T-helper 1 cell (primary cell): ENCODE data around the gene CMTR2.
"Not testable (repeated sequence)": the region's sequence is repeated elsewhere in the genome, so short reads cannot be mapped to it uniquely, and the experiment has no call there.

ENCODE experiments used
- DNase-seq, 5 donors: peaks; one replicate each; pipeline ENCODE4 v3.0.0-alpha.2; 2012 to 2020
- total RNA-seq, 4 donors: gene quantifications; one replicate each; lab custom pipeline; 2026; lab: John Stamatoyannopoulos, UW

Gene CMTR2
- total RNA-seq, result 12.0 to 32.5 (median 22.4) reads per million in 4 donors

GRCh38 chr16:71288890-71289731 lies at the start of gene CMTR2:
Gene CMTR2, minus strand, starts transcription at chr16:71289402. Its CDS starts 3,482 bp downstream, at chr16:71285920.
- peak; percentile 71 to 96 (median 76) for DNase-seq

DNA sequence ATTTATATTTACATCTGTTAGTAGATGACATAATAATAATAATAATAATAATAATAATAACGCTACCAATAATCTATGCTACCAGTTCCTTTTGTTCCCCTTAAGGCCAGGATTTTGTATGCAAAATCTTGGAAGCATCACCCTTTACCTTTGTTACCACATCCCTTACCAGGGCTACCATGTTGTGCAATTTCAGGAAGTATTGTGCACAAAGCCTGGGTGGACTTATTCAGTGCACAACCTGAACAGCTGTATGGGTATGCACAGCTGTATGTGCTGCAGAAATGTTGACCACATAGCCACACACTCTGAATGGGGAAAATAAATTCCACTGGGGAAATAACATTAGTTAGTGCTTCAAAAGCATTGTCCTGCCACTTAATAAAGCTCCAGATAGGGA lies 49.4 kb upstream of the CMTR2 start:
- no peak for DNase-seq

- DNase-seq, result no peak
Measured at GRCh38 chr16:71338193-71338592, 49.0 kb upstream of the CMTR2 start.

- DNase-seq, result no peak
Measured at GRCh38 chr16:71337631-71338030, 48.4 kb upstream of the CMTR2 start.

DNA sequence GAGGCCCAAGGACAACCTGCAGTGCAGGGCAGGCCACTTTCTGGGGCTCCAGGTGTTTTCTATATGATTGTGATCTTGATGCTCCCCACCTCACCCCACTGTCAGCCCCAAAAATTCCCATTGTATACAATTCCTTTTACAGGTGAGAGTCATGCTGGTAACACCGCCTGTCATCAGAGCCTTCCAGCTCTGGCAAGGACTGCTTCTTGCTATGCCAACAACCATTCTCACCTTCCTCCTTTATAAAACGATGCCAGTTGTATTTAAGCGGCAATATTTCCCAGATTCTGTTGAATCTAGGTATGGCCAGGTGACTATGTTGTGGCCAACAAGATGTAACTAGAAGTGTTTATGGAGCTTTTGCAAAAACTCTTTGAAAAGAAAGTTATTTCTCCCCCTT lies 38.9 kb upstream of the CMTR2 start:
- DNase-seq, result no peak

DNA sequence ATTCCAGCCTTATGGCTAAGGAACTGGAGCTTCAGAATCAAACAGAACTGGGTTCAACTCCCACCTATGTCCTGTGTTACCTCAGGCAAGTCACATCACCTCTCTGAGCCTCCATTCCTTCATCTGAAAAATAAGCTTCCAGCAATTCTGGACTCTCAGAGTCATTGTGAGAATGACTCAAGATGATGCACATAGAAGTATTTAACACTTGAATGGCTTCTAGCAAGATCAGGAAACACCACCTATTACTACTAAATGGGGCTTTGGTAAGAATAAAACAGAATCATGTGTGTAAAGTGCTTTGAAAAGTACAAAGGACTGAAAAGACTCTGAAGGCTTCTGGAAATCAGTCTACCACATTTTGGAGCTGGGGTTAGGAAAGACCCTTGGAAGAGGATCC lies 38.5 kb upstream of the CMTR2 start:
- no peak for DNase-seq

- DNase-seq, result no peak
Measured at GRCh38 chr16:71319999-71320398, 30.8 kb upstream of the CMTR2 start.

- DNase-seq, result no peak
Measured at GRCh38 chr16:71315269-71315668, 26.1 kb upstream of the CMTR2 start.

DNA sequence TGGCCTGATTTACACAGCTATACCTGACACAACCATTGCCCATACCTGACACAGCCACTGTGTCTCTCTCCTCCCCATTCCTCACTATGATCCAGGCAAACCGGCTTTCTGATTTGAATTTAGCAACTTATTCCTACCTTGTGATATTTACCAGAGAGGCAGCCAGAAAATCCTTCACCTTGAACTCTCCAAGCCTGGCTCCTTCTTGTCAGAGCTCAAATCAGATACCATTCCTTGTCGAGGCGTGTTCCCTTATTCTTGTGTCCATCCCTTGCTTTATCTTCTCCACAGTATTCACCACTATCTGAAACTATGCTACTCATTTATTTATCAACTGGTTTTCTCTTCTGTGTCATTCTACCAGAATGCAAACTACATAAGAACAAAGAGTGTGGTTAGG lies 24.4 kb upstream of the CMTR2 start:
- not testable (repeated sequence) for DNase-seq

GRCh38 chr16:71311553-71312158 lies 22.5 kb upstream of the CMTR2 start:
- DNase-seq, result peak in 1 of 5 donors; percentile 7

- DNase-seq, result no peak
Measured at GRCh38 chr16:71303938-71304337, 14.7 kb upstream of the CMTR2 start.

- DNase-seq, result no peak
Measured at GRCh38 chr16:71297341-71297634, 8.1 kb upstream of the CMTR2 start.

DNA sequence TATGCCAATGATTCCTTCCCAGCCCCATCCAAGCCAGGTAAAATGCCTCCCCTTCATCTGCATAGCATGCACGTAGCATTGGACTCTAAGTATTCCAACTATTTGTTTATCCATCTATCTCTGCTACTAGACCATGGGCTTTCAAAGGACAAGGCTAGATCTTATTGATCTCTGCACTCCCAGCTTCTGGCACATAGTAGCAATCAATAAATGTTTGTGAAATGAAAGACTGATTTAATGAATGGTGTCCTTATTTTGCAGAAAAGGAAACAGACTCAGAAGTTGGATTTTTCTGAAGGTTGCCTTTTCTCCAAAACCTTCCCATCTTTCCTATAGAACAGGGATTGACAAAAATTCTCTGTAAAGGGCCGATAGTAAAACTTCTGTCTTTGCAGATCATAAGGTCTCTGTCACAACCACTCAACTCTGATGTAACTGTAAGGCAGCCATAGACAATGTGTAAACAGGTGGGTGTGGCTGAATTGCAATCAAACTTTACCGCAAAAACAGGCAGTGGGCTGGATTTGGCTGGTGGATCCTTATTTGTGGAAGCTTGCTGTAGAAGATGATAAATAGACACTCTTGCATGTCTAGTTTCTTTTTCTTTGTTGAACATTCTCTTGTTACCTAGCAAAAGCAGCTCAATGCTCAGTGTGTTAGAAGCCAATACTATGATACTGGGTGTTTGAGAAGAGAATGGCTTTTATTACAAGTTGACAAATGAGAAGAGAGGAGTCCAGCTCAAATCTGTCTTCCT lies 7.6 kb upstream of the CMTR2 start:
- DNase-seq, result no peak

DNA sequence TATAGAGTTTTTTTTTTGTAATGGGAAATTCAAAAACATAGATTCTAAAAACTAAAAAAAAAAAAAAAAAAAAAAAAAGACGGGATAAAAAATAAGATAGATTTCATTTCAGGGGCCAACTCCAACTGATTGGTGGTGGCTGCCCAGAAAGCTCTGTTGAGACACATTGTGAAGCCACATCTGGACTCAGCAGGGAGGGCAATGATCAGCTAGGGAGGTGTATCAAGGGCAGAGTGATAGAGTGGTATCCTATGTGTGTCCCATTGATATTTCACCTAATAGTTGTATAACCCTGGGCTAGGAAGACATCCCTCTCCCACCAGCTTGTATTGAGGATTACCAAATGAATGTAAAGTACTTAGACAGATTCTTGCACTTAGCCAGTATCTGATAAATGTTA lies 6.7 kb upstream of the CMTR2 start:
- DNase-seq, result no peak

DNA sequence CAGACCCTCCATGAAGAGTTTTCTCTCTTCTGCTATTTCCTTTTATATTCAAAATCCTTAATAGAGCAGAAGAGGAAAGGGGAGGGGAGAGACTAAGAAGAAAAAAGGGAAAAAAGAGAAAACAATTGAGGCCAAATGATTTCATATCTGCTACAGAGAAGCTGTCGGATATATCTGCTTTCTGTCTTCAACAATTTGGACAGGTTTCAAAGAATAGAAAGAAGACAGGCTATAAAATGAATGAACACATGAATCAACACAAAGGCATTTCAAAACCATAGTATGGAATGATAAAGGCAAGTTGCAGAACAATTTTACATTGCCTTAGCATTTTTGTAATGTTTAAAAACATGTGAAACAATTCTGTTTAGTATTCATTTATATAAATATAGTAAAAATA lies 4.7 kb upstream of the CMTR2 start:
- DNase-seq, result no peak

- DNase-seq, result not testable (repeated sequence)
Measured at GRCh38 chr16:71292095-71292494, 2.9 kb upstream of the CMTR2 start.

DNA sequence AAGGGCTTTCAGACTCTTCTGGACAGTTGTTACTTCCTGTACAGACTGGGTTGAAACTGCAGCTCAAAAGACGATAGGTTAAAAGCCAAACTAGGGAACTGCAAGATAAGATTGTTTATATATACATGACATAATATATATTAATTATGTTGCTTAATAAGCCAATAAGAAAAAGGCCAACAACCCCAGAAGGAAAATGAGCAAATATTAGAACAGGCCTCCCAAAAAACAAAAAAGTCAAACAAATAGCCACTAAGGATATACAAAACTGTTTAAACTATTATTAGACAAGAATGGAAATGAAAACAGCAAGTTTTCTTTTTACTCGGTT lies 495 bp upstream of the CMTR2 start:
- no peak for DNase-seq

DNA sequence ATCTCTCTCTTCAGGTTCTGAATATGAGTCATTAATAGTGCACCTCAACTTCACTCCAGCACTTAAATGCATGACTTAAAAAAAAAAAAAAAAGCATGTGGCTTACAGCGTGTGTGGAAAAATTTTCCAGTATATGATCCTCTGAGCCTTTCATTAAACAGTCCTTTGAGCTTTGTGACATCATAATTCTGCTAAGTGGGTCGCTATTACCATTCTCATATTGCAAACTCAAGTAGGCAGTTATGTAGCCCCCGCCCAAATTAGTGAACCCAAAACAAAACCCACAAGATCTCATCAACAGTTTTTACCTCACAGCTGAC lies 672 bp downstream of the CMTR2 start:
- no peak for DNase-seq

DNA sequence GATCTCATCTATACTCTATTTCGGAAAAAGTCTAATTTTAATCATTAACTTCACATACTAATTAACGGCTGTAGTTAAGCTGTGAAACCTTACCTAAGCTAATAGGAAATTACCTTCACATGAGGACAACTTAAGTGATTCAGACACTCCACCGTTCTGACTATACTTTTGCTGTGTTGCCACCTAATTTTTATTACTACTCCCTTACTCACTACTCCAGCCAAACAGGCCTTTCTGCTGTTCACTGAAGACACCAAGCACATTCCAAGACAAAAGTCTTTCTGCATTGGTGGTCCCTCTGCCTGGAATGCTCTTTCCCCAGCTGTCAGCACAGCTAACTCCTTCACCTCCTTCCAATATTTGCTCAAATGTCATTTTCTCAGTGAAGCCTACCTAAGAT lies 1.3 kb downstream of the CMTR2 start:
- DNase-seq, result no peak

DNA sequence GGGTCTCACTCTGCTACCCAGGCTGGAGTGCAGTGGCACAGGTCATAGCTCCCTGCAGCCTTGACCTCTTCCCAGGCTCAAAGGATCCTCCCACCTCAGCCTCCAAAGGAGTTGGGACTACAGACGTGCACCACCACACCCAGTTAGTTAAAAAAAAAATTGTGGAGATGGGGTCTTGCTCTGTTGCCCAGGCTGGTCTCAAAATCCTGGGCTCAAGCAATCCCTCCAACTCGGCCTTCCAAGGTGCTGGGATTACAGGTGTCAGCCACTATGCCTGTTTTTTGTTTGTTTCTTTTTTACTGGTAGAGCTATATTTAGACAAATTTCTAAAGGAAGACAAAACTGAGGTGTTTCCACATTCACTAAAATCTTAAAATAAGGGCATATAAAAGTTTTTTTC lies 1.7 kb downstream of the CMTR2 start:
- no peak for DNase-seq

- no peak for DNase-seq
Measured at GRCh38 chr16:71283612-71284011, 5.6 kb downstream of the CMTR2 start.

- no peak for DNase-seq
Measured at GRCh38 chr16:71282943-71283342, 6.3 kb downstream of the CMTR2 start.

- DNase-seq, result no peak
Measured at GRCh38 chr16:71276589-71277334, 12.4 kb downstream of the CMTR2 start.
